G401.6 (cell line): ENCODE data around the gene GNB5.
"Not testable (repeated sequence)": the region's sequence is repeated elsewhere in the genome, so short reads cannot be mapped to it uniquely, and the experiment has no call there.

Experiments
- FAIRE-seq: peaks from 2 replicates; lab custom pipeline; 2012; peaks lifted over from hg19 to GRCh38; lab: Jason Lieb, UNC

Gene GNB5

GRCh38 chr15:52206446-52206845, 15.3 kb upstream of the GNB5 start:
- FAIRE-seq, result no peak

- no peak for FAIRE-seq
These were observed 13.5 kb upstream of the GNB5 start for GRCh38 chr15:52204657-52205056.

- peak; percentile 27 for FAIRE-seq
These were observed 9.7 kb upstream of the GNB5 start for GRCh38 chr15:52200831-52201365.

- no peak for FAIRE-seq
These were observed 8.1 kb upstream of the GNB5 start for GRCh38 chr15:52199271-52199670.

- no peak for FAIRE-seq
These were observed 5.7 kb upstream of the GNB5 start for GRCh38 chr15:52196891-52197290.

- no peak for FAIRE-seq
These were observed 2.6 kb upstream of the GNB5 start for GRCh38 chr15:52193791-52194190.

GRCh38 chr15:52193321-52193720, 2.1 kb upstream of the GNB5 start:
- FAIRE-seq, result no peak

- no peak for FAIRE-seq
These were observed 4.3 kb downstream of the GNB5 start for GRCh38 chr15:52186651-52187486.

- no peak for FAIRE-seq
These were observed 6.0 kb downstream of the GNB5 start for GRCh38 chr15:52185151-52185561.

GRCh38 chr15:52184721-52185120, 6.5 kb downstream of the GNB5 start:
- FAIRE-seq, result no peak

GRCh38 chr15:52183562-52184173, 7.5 kb downstream of the GNB5 start:
- FAIRE-seq, result peak; percentile 84

- FAIRE-seq, result no peak
These were observed 9.0 kb downstream of the GNB5 start for GRCh38 chr15:52181938-52182780.

GRCh38 chr15:52180851-52181450, 10.2 kb downstream of the GNB5 start:
- FAIRE-seq, result no peak

GRCh38 chr15:52180196-52180835, 10.9 kb downstream of the GNB5 start:
- FAIRE-seq, result no peak

- peak; percentile 46 for FAIRE-seq
These were observed 11.7 kb downstream of the GNB5 start for GRCh38 chr15:52179278-52180195.

GRCh38 chr15:52178765-52179164, 12.4 kb downstream of the GNB5 start:
- no peak for FAIRE-seq

GRCh38 chr15:52172869-52173268, 18.3 kb downstream of the GNB5 start:
- FAIRE-seq, result no peak

- no peak for FAIRE-seq
These were observed 19.4 kb downstream of the GNB5 start for GRCh38 chr15:52171807-52172206.

- FAIRE-seq, result no peak
These were observed 19.8 kb downstream of the GNB5 start for GRCh38 chr15:52171386-52171785.

GRCh38 chr15:52170199-52170598, 21.0 kb downstream of the GNB5 start:
- not testable (repeated sequence) for FAIRE-seq
